SK-N-MC (cell line): Measurements from ENCODE around the gene PEAK1.

Experiments used
- EZH2 ChIP-seq: fragments of 200-600 bp; sonication (generic); IDR thresholded peaks from one replicate; pipeline ENCODE4 v1.6.1; 2017; ENCODE audit warnings: antibody characterized with exemption
- FOXP2 ChIP-seq: optimal IDR thresholded peaks from 2 replicates; pipeline ENCODE3; 2011; ENCODE audit warnings: mild to moderate bottlenecking, moderate library complexity; ENCODE audit not compliant: insufficient read depth; ENCODE audit errors: extremely low read length, control extremely low read depth
- POLR2AphosphoS5 ChIP-seq: IDR thresholded peaks from 2 replicates; pipeline ENCODE4 v1.6.1; 2012; ENCODE audit warnings: mild to moderate bottlenecking, low read depth, low read length, borderline replicate concordance

- no peak for TF ChIP-seq POLR2AphosphoS5
- TF ChIP-seq EZH2, result no peak
- no peak for TF ChIP-seq FOXP2
Observed at GRCh38 chr15:77454951-77455350, 35.0 kb upstream of the PEAK1 start.
